K562 (cell line): ENCODE measurements around the gene CTSF.

Source experiments
- HMG20B ChIP-seq: fragments of 250-450 bp; sonication (Bioruptor Pico); IDR thresholded peaks from 2 replicates; pipeline ENCODE4 v1.5.0; 2021; ENCODE audit warnings: mild to moderate bottlenecking
- MTA1 ChIP-seq: fragments of 450-650 bp; IDR thresholded peaks from 2 replicates; pipeline ENCODE4 v1.6.1; 2017; ENCODE audit warnings: borderline replicate concordance
- POLR2A ChIP-seq: fragments of 450-650 bp; conservative IDR thresholded peaks from 2 replicates; pipeline ENCODE4 v1.6.1; 2016
- SIN3A ChIP-seq, 2 experiments: fragments of 150-350 bp in 1 of 2; IDR thresholded peaks; 2 replicates each; pipeline ENCODE4 v1.6.1; 2011 to 2016; ENCODE audit warnings: borderline replicate concordance in 2 of 2, low read depth in 2 of 2, low read length in 2 of 2, mild to moderate bottlenecking in 2 of 2, moderate library complexity in 2 of 2; ENCODE audit not compliant: control insufficient read depth in 1 of 2
- SIRT6 ChIP-seq: IDR thresholded peaks from one replicate; pipeline ENCODE4 v1.6.1; 2012; ENCODE audit warnings: low read depth, mild to moderate bottlenecking, control low read depth, inconsistent platforms, low read length, moderate library complexity
- SMARCC2 ChIP-seq: fragments of 450-650 bp; IDR thresholded peaks from 2 replicates; pipeline ENCODE4 v1.6.1; 2017; ENCODE audit warnings: antibody characterized with exemption, moderate library complexity, mild to moderate bottlenecking, low read depth
- ZFX ChIP-seq: sonication (generic); formaldehyde crosslinking; IDR thresholded peaks from 2 replicates; pipeline ENCODE4 v1.8.0; 2022; ENCODE audit warnings: mild to moderate bottlenecking, missing genetic modification reagents, moderate library complexity
- ZKSCAN8 ChIP-seq: fragments of 200-800 bp; sonication (Bioruptor generic); IDR thresholded peaks from 2 replicates; pipeline ENCODE4 v1.6.1; 2016; ENCODE audit warnings: missing genetic modification characterization, missing compliant biosample characterization
- TF ChIP-seq, protein P1 (sequence below), 3 experiments: IDR thresholded peaks in 2 of 3; conservative IDR thresholded peaks in 1 of 3; 2 replicates each; pipeline ENCODE4 v1.5.1; 2011 to 2012; ENCODE audit warnings: low read length in 3 of 3, mild to moderate bottlenecking in 3 of 3, control low read depth in 2 of 3, improper control_type of control experiment in 1 of 3, inconsistent platforms in 1 of 3, low read depth in 1 of 3, mixed read lengths in 1 of 3, moderate library complexity in 1 of 3; ENCODE audit not compliant: insufficient read depth in 2 of 3
- TF ChIP-seq, protein P2 (sequence below), 2 experiments: fragments of 450-650 bp in 1 of 2; sonication (generic) in 1 of 2; formaldehyde crosslinking; conservative IDR thresholded peaks; 2 replicates each; pipeline versions ENCODE4 v1.4.0 to v1.8.1; 2020 to 2022; ENCODE audit warnings: mild to moderate bottlenecking in 1 of 2, missing genetic modification reagents in 1 of 2
- TF ChIP-seq, protein P3 (sequence below): fragments of 250-450 bp; sonication (Bioruptor Pico); IDR thresholded peaks from 2 replicates; pipeline ENCODE4 v1.8.0; 2021; ENCODE audit warnings: borderline replicate concordance, mild to moderate bottlenecking, moderate library complexity; ENCODE audit not compliant: poor library complexity, severe bottlenecking
- TF ChIP-seq, protein P4 (sequence below): fragments of 150-350 bp; IDR thresholded peaks from 2 replicates; pipeline ENCODE4 v1.6.1; 2014; ENCODE audit warnings: low read depth, mild to moderate bottlenecking, low read length, borderline replicate concordance

DNA sequence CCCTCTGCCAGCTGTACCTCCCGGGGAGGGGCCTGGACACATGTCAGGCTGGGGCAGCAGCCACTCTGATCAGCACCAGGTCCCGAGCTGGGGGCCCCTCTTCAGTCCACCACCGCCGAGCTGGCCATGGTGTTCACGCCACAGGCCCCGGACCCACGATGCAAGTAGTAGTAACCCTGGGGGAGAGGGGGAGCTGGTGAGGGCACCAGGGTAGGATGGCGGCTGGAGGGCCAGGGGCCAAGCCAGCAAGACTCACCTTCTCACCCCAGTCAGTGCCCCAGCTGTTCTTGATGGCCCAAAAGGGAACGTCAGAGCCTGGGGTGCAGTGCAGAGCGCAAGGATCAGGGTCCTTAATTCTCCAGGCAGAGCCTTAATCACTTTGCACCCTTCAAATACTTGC, 4.6 kb downstream of the CTSF start:
- TF ChIP-seq, protein P1, sequence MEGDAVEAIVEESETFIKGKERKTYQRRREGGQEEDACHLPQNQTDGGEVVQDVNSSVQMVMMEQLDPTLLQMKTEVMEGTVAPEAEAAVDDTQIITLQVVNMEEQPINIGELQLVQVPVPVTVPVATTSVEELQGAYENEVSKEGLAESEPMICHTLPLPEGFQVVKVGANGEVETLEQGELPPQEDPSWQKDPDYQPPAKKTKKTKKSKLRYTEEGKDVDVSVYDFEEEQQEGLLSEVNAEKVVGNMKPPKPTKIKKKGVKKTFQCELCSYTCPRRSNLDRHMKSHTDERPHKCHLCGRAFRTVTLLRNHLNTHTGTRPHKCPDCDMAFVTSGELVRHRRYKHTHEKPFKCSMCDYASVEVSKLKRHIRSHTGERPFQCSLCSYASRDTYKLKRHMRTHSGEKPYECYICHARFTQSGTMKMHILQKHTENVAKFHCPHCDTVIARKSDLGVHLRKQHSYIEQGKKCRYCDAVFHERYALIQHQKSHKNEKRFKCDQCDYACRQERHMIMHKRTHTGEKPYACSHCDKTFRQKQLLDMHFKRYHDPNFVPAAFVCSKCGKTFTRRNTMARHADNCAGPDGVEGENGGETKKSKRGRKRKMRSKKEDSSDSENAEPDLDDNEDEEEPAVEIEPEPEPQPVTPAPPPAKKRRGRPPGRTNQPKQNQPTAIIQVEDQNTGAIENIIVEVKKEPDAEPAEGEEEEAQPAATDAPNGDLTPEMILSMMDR (IDR thresholded peaks at IDR 0.05 in 2 of 3, conservative IDR thresholded peaks at IDR 0.05 in 1 of 3; ENCODE audit: insufficient read depth in 2 of 3, low read depth in 1 of 3, low read length in 3 of 3), result no peak
- TF ChIP-seq HMG20B (CRISPR knock-in tag) (no peak), SMARCC2 (no peak), SIRT6 (no peak), ZKSCAN8 (CRISPR knock-in tag) (no peak), SIN3A (IDR thresholded peaks at IDR 0.05; ENCODE audit: borderline replicate concordance in 2 of 2, control insufficient read depth in 1 of 2, low read depth in 2 of 2, low read length in 2 of 2) (no peak), POLR2A (no peak), MTA1 (no peak), ZFX (CRISPR knock-in tag) (no peak)
- TF ChIP-seq, protein P2, sequence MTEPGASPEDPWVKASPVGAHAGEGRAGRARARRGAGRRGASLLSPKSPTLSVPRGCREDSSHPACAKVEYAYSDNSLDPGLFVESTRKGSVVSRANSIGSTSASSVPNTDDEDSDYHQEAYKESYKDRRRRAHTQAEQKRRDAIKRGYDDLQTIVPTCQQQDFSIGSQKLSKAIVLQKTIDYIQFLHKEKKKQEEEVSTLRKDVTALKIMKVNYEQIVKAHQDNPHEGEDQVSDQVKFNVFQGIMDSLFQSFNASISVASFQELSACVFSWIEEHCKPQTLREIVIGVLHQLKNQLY (CRISPR knock-in tag; conservative IDR thresholded peaks at IDR 0.05), result no peak
- TF ChIP-seq, protein P3, sequence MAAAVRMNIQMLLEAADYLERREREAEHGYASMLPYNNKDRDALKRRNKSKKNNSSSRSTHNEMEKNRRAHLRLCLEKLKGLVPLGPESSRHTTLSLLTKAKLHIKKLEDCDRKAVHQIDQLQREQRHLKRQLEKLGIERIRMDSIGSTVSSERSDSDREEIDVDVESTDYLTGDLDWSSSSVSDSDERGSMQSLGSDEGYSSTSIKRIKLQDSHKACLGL, result no peak
- TF ChIP-seq, protein P4, sequence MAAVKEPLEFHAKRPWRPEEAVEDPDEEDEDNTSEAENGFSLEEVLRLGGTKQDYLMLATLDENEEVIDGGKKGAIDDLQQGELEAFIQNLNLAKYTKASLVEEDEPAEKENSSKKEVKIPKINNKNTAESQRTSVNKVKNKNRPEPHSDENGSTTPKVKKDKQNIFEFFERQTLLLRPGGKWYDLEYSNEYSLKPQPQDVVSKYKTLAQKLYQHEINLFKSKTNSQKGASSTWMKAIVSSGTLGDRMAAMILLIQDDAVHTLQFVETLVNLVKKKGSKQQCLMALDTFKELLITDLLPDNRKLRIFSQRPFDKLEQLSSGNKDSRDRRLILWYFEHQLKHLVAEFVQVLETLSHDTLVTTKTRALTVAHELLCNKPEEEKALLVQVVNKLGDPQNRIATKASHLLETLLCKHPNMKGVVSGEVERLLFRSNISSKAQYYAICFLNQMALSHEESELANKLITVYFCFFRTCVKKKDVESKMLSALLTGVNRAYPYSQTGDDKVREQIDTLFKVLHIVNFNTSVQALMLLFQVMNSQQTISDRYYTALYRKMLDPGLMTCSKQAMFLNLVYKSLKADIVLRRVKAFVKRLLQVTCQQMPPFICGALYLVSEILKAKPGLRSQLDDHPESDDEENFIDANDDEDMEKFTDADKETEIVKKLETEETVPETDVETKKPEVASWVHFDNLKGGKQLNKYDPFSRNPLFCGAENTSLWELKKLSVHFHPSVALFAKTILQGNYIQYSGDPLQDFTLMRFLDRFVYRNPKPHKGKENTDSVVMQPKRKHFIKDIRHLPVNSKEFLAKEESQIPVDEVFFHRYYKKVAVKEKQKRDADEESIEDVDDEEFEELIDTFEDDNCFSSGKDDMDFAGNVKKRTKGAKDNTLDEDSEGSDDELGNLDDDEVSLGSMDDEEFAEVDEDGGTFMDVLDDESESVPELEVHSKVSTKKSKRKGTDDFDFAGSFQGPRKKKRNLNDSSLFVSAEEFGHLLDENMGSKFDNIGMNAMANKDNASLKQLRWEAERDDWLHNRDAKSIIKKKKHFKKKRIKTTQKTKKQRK, result no peak
